GM13977 (cell line): ENCODE measurements around the gene RANBP1.

Experiments used
- DNase-seq: peaks from one replicate; pipeline ENCODE4 v3.0.0; 2012; ENCODE audit warnings: low spot score
- in situ Hi-C: fragments of 300-500 bp; cut with MboI; formaldehyde crosslinking; loops from one replicate; pipeline ENCODE4 v1.12.0; 2022; ENCODE audit warnings: low sequenced_read_pairs, low pct_unique_long_range_greater_than_20kb, mixed read lengths, inconsistent platforms; ENCODE audit not compliant: unreplicated experiment
- TF ChIP-seq, protein P1 (sequence below): IDR thresholded peaks from 2 replicates; pipeline ENCODE4 v1.5.1; 2012; ENCODE audit warnings: mild to moderate bottlenecking, control low read depth; ENCODE audit not compliant: insufficient read depth; ENCODE audit errors: extremely low read depth, missing control alignments

Gene RANBP1

DNA sequence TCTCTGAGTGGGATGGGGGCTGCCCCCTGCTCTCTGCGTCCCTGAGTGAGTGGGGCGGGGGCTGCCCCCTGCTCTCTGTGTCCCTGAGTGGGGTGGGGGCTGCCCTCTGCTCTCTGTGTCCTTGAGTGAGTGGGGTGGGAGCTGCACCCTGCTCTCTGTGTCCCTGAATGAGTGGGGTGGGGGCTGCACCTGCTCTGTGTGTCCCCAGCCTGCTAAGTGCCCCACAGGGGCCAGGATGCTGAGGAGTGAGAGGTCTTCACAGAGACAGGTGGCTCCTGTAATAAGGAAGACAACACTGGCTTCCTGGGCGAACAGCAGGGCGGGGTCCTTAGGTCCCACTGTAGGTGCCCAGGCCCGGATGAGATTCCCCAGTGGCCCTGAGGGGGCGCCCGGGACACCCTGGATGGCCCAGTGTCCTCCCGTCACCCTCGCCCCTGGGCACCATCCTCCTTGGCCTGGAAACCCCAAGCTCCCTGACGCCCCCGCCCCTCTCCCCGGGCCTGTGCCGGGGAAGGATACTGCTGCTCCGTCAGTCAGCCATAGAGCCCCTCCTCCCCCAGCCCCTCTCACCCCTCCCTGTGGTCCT lies 38.8 kb downstream of the RANBP1 start:
- in situ Hi-C loops, result loop anchor here (10.0 kb wide), 1 partner anchor 140 kb away; no protein-coding TSS in a partner anchor
- no peak for DNase-seq
- TF ChIP-seq, protein P1, sequence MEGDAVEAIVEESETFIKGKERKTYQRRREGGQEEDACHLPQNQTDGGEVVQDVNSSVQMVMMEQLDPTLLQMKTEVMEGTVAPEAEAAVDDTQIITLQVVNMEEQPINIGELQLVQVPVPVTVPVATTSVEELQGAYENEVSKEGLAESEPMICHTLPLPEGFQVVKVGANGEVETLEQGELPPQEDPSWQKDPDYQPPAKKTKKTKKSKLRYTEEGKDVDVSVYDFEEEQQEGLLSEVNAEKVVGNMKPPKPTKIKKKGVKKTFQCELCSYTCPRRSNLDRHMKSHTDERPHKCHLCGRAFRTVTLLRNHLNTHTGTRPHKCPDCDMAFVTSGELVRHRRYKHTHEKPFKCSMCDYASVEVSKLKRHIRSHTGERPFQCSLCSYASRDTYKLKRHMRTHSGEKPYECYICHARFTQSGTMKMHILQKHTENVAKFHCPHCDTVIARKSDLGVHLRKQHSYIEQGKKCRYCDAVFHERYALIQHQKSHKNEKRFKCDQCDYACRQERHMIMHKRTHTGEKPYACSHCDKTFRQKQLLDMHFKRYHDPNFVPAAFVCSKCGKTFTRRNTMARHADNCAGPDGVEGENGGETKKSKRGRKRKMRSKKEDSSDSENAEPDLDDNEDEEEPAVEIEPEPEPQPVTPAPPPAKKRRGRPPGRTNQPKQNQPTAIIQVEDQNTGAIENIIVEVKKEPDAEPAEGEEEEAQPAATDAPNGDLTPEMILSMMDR, result no peak

DNA sequence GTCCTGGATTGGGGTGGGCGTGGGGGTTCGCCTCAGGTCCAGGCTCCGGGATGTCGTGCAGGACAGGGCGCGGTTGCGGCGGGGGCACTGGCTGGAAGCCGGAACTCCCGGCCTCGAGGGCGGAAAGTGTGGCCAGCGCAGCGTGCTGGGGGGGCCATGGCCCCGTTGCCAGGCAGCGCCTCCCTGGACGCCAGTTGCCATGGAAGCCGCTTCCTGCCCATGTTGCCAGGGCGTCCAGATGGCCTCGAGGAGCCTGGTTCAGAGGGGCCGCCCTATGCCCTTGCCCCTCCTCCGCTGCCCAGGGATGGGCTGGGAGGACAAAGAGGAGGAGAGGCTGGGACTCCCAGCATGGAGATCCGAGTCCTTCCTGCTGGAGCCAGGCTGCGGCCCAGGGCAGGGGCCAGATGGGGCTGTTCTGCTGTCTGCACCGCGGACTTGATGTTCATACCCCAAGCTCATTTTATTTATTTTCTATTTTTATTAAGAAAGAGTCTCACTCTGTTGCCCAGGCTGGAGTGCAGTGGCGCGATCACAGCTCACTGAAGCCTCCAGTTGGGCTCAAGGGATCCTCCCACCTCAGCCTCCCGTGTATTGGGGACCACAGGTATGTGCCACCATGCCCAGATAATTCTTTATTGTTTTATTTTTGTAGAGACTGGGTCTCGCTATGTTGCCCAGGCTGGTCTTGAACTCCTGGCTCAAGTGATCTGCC lies 39.6 kb downstream of the RANBP1 start:
- in situ Hi-C loops, result loop anchor here (10.0 kb wide), 1 partner anchor 139 kb away; no protein-coding TSS in a partner anchor
- TF ChIP-seq, protein P1, result no peak
- no peak for DNase-seq

- no peak for DNase-seq
- TF ChIP-seq, protein P1, result no peak
- in situ Hi-C loops, result loop anchor here (10.0 kb wide), 1 partner anchor 139 kb away; no protein-coding TSS in a partner anchor
Measured at GRCh38 chr22:20156042-20156389, 40.1 kb downstream of the RANBP1 start.

DNA sequence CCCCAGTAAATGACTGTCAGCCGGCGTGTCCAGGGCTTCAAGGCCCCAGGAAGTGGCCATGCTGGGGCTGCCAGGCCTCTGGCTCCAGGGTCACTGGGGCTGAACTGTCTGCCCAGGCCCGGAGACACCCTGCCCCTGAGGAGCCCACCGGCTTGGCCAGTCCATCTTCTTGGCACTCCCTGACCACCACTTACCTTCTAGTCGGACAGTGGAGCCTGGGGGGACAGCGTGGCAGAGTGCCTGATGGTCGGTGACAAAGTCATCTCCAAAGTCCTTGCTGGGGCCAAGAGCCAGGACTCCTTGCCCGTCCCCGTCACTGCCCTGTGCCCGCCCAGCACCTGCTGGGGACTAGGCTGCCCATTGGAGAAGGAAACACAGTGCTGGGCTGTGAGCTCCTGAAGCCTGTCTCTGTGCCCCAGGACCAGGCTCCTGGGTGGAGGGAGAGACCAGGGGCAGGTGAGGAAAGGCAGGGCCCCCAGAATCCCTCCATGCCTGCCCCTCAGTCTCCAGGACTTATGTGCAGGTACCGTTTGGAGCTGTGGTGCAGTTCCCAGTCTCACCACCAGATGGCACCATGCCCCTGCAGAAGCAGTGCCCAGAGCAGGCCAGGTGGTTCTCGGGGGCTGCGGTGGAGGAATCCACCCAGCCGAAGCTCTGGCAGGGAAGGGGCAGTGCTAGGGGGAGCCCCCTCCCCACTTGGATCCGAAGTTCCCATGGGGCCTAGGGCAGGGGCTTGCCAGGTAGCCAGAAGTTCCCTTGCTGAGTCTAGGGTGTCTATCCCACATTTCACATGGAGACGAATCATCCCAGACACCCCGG lies 40.9 kb downstream of the RANBP1 start:
- DNase-seq, result peak; percentile 96
- in situ Hi-C loops, result loop anchor here (10.0 kb wide), 1 partner anchor 138 kb away; no protein-coding TSS in a partner anchor
- TF ChIP-seq, protein P1, result peak; percentile 97

- DNase-seq, result no peak
- in situ Hi-C loops, result loop anchor here (10.0 kb wide), 1 partner anchor 137 kb away; no protein-coding TSS in a partner anchor
- TF ChIP-seq, protein P1, result no peak
Measured at GRCh38 chr22:20157430-20158183, 41.7 kb downstream of the RANBP1 start.
